Tibial nerve (tissue), 4 donors: ENCODE measurements around the gene MED15. TPM values are rescaled to one million over a fixed set of nuclear protein-coding genes. Genes with fewer than 3 reads are reported as not detected.
"Not testable (repeated sequence)": the region's sequence is repeated elsewhere in the genome, so short reads cannot be mapped to it uniquely, and the experiment has no call there.

Experiments
- DNase-seq, 2 donors: peaks; one replicate each; pipeline ENCODE4 v3.0.0-alpha.2; 2019; ENCODE audit warnings: low spot score in 2 of 2
- H3K27ac ChIP-seq, 4 donors: fragments of 200-600 bp; sonication (generic) in 3 of 4; one replicate each; pipeline ENCODE4 v1.5.1; 2017 to 2019; ENCODE audit warnings: mild to moderate bottlenecking in 1 of 4
- H3K27me3 ChIP-seq, 2 donors: fragments of 200-600 bp; sonication (generic) in 1 of 2; one replicate each; pipeline versions ENCODE4 v1.5.1 to v1.6.0; 2017 to 2019
- H3K36me3 ChIP-seq, 3 donors: fragments of 200-600 bp; sonication (generic); one replicate each; pipeline ENCODE4 v1.5.1; 2018 to 2019
- H3K4me1 ChIP-seq, 4 donors: fragments of 200-600 bp; sonication (generic) in 3 of 4; one replicate each; pipeline ENCODE4 v1.5.1; 2017 to 2019
- H3K4me3 ChIP-seq, 4 donors: fragments of 200-600 bp; sonication (generic) in 3 of 4; one replicate each; pipeline ENCODE4 v1.5.1; 2017 to 2019; ENCODE audit warnings: mild to moderate bottlenecking in 1 of 4, moderate library complexity in 1 of 4
- H3K9me3 ChIP-seq, 4 donors: fragments of 200-600 bp; sonication (generic) in 3 of 4; one replicate each; pipeline ENCODE4 v1.5.1; 2017 to 2019
- EP300 ChIP-seq, 2 donors: sonication (generic); formaldehyde crosslinking; IDR thresholded peaks; one replicate each; pipeline ENCODE4 v1.6.1; 2017; ENCODE audit warnings: antibody characterized with exemption in 2 of 2, mild to moderate bottlenecking in 1 of 2
- POLR2A ChIP-seq, 2 donors: fragments of 450-650 bp; IDR thresholded peaks; one replicate each; pipeline ENCODE4 v1.6.1; 2017; ENCODE audit warnings: antibody characterized with exemption in 2 of 2, mild to moderate bottlenecking in 2 of 2, moderate library complexity in 2 of 2
- WGBS, 2 donors: methylation state at CpG; one replicate each; pipeline ENCODE4 v1.1.5; 2018; 5-methylcytosine and 5-hydroxymethylcytosine counted together
- total RNA-seq, 4 donors: library from RNA; depleted of rRNA; stranded (reverse); fragments of >200 nt; gene quantifications; one replicate each; pipeline ENCODE4 v1.1.0, GENCODE V29; 2016
- TF ChIP-seq, protein P1 (sequence below), 5 experiments: fragments of 200-600 bp in 3 of 5; fragments of 450-650 bp in 2 of 5; sonication (generic) in 3 of 5; IDR thresholded peaks; one replicate each; pipeline ENCODE4 v1.5.1; 2016 to 2019; ENCODE audit warnings: antibody characterized with exemption in 5 of 5, mild to moderate bottlenecking in 3 of 5, moderate library complexity in 2 of 5

Gene MED15
- total RNA-seq, 4 donors from 2014 or later: 49.2 to 147 (median 102) TPM

GRCh38 chr22:20475115-20475436, 32.3 kb upstream of the MED15 start:
- no peak for DNase-seq
- WGBS, 2 donors: 95 to 96% methylated on average over 4 of the region's 4 CpGs

GRCh38 chr22:20475569-20475968, 31.8 kb upstream of the MED15 start:
- not testable (repeated sequence) for H3K9me3 ChIP-seq, H3K27me3 ChIP-seq, H3K4me1 ChIP-seq, DNase-seq, H3K4me3 ChIP-seq, H3K27ac ChIP-seq
- WGBS, 2 donors: 84 to 92% methylated on average over 12 of the region's 12 CpGs
- peaks cover 0 to 12% (median 4%) of the 10 kb centered on the region in 3 donors for H3K36me3 ChIP-seq

More at GRCh38 chr22:20475115-20475436, 32.3 kb upstream of the MED15 start:
- Histone ChIP-seq H3K27ac (no peak overlapping the region), H3K4me3 (no peak overlapping the region), H3K9me3 (peaks cover 0 to under 1% (median 0%) of the 10 kb centered on the region in 4 donors), H3K36me3 (peaks cover 0 to 17% (median 4%) of the 10 kb centered on the region in 3 donors), H3K27me3 (no peaks in the 10 kb centered on the region), H3K4me1 (no peaks in the 10 kb centered on the region)
- no peak for TF ChIP-seq EP300 (IDR thresholded peaks at IDR 0.05)
- no peak for TF ChIP-seq POLR2A (IDR thresholded peaks at IDR 0.05)
- TF ChIP-seq, protein P1, sequence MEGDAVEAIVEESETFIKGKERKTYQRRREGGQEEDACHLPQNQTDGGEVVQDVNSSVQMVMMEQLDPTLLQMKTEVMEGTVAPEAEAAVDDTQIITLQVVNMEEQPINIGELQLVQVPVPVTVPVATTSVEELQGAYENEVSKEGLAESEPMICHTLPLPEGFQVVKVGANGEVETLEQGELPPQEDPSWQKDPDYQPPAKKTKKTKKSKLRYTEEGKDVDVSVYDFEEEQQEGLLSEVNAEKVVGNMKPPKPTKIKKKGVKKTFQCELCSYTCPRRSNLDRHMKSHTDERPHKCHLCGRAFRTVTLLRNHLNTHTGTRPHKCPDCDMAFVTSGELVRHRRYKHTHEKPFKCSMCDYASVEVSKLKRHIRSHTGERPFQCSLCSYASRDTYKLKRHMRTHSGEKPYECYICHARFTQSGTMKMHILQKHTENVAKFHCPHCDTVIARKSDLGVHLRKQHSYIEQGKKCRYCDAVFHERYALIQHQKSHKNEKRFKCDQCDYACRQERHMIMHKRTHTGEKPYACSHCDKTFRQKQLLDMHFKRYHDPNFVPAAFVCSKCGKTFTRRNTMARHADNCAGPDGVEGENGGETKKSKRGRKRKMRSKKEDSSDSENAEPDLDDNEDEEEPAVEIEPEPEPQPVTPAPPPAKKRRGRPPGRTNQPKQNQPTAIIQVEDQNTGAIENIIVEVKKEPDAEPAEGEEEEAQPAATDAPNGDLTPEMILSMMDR (IDR thresholded peaks at IDR 0.05): no peak

DNA sequence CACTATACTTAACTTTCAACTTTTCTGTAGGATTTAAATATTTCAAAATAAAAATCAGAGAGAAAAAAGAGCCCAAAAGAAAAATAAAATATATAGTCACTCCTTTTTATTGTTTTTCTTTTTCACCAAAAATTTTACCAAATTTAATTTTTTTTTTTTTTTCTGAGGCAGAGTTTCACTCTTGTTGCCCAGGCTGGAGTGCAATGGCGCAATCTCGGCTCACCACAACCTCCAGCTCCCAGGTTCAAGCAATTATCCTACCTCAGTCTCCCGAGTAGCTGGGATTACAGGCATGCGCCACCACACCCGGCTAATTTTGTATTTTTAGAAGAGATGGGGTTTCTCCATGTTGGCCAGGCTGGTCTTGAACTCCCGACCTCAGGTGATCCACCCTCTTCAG, 29.4 kb upstream of the MED15 start:
- H3K27ac ChIP-seq, DNase-seq, H3K27me3 ChIP-seq, H3K9me3 ChIP-seq, H3K4me3 ChIP-seq, H3K4me1 ChIP-seq, H3K36me3 ChIP-seq: not testable (repeated sequence)
- WGBS, 2 donors: 96% methylated on average over 6 of the region's 6 CpGs

- TF ChIP-seq POLR2A (IDR thresholded peaks at IDR 0.05) (no peak), EP300 (IDR thresholded peaks at IDR 0.05) (no peak)
- TF ChIP-seq, protein P1 (IDR thresholded peaks at IDR 0.05): no peak
- peaks cover 0 to 9% (median 0%) of the 10 kb centered on the region in 3 donors for H3K36me3 ChIP-seq
- peaks cover 0 to 5% (median 0%) of the 10 kb centered on the region in 4 donors for H3K9me3 ChIP-seq
- 87 to 91% methylated on average over 1 of the region's 1 CpG for WGBS, 2 donors
- DNase-seq: no peak
- no peaks in the 10 kb centered on the region for H3K4me1 ChIP-seq
- H3K27ac ChIP-seq: no peak overlapping the region
- H3K27me3 ChIP-seq: no peaks in the 10 kb centered on the region
- H3K4me3 ChIP-seq: no peak overlapping the region
These were observed 27.7 kb upstream of the MED15 start for GRCh38 chr22:20479612-20480196.

DNA sequence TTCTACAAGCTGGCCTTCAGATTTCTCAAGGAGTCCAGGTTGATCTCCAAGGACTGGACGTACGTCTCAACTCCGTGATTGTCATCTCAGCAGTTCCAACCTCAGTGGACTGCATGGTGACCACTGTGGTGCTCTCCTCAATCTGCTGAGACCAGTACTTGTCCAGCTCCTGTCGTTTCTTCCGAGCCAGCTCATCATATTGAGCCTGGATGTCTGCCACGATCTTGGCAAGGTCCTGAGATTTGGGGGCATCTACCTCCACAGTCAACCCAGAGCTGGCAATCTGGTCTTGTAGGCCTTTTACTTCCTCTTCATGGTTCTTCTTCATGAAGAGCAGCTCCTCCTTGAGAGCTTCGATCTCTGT, 24.3 kb upstream of the MED15 start:
- WGBS, 2 donors: 95 to 98% methylated on average over 7 of the region's 7 CpGs

GRCh38 chr22:20483771-20484170, 23.6 kb upstream of the MED15 start:
- H3K9me3 ChIP-seq: peaks cover 0 to 5% (median 0%) of the 10 kb centered on the region in 4 donors
- no peak for TF ChIP-seq POLR2A (IDR thresholded peaks at IDR 0.05)
- no peak for TF ChIP-seq EP300 (IDR thresholded peaks at IDR 0.05)
- TF ChIP-seq, protein P1 (IDR thresholded peaks at IDR 0.05): no peak
- no peak overlapping the region for H3K27ac ChIP-seq
- H3K4me1 ChIP-seq: no peaks in the 10 kb centered on the region
- H3K4me3 ChIP-seq: no peak overlapping the region
- H3K36me3 ChIP-seq: peaks cover 0 to 21% (median 0%) of the 10 kb centered on the region in 3 donors
- no peaks in the 10 kb centered on the region for H3K27me3 ChIP-seq
- DNase-seq: no peak
- WGBS, 2 donors: 99% methylated on average over 14 of the region's 14 CpGs

More for the DNA sequence above, 24.3 kb upstream of the MED15 start:
- not testable (repeated sequence) for H3K4me1 ChIP-seq, DNase-seq, H3K9me3 ChIP-seq, H3K27me3 ChIP-seq, H3K27ac ChIP-seq, H3K4me3 ChIP-seq
- peaks cover 0 to 15% (median 0%) of the 10 kb centered on the region in 3 donors for H3K36me3 ChIP-seq
